GM12878 (cell line): ENCODE results near the gene CYTL1. TPM values are rescaled to one million over a fixed set of nuclear protein-coding genes. Genes with fewer than 3 reads are reported as not detected.

Experiments
- ATAC-seq: fragments of 200-7000 bp; cut with Tn5 transposase; 3 replicates; pipeline ENCODE4 v1.9.1; 2020; ENCODE audit warnings: mild to moderate bottlenecking, moderate library complexity
- BruUV-seq: library from RNA; stranded (reverse); fragments of 400-500 nt; replicated peaks from 2 replicates; lab custom pipeline; 2021; lab: Mats Ljungman, UMichigan
- CTCF ChIA-PET: fragments of 300-600 bp; sonication (Branson Sonifier 250); formaldehyde crosslinking; extraction: SDS; loops from one replicate; lab custom pipeline; 2021; ENCODE audit warnings: inconsistent platforms; lab: Yijun Ruan, JAX
- POLR2A ChIA-PET: fragments of 350-600 bp; formaldehyde crosslinking; extraction: SDS; loops from one replicate; lab custom pipeline; 2021; ENCODE audit warnings: inconsistent platforms; lab: Charles Lee
- RAD21 ChIA-PET: fragments of 300-600 bp; sonication (Branson Sonifier 250); formaldehyde crosslinking; loops from one replicate; lab custom pipeline; 2023; ENCODE audit warnings: antibody characterized with exemption; ENCODE audit not compliant: unreplicated experiment; lab: Charles Lee
- SMC1A ChIA-PET: fragments of 300-600 bp; sonication (Branson Sonifier 250); formaldehyde crosslinking; loops from one replicate; lab custom pipeline; 2023; ENCODE audit not compliant: unreplicated experiment, uncharacterized antibody; lab: Charles Lee
- DNase-seq: peaks from one replicate; pipeline ENCODE4 v3.0.0-alpha.2; 2011; ENCODE audit warnings: low read depth, low spot score
- FAIRE-seq: peaks from 3 replicates; lab custom pipeline; 2011; peaks lifted over from hg19 to GRCh38; lab: Jason Lieb, UNC
- H2AFZ ChIP-seq: 2 replicates; pipeline ENCODE4 v1.6.0; 2011; ENCODE audit warnings: low read depth, low read length, control low read depth; ENCODE audit not compliant: control insufficient read depth
- H3K27ac ChIP-seq: 2 replicates; pipeline ENCODE4 v1.5.1; 2011; ENCODE audit warnings: control low read depth; ENCODE audit not compliant: control insufficient read depth, insufficient read depth
- H3K27me3 ChIP-seq, 2 experiments: replicated peaks in 1 of 2; 2 replicates each; pipeline versions ENCODE4 v1.6.0 to v1.6.1; 2011; ENCODE audit warnings: low read length in 1 of 2; ENCODE audit not compliant: control insufficient read depth in 2 of 2, insufficient read depth in 2 of 2
- H3K36me3 ChIP-seq, 2 experiments: 2 replicates each; pipeline ENCODE4 v1.5.1; 2011; ENCODE audit warnings: low read length in 1 of 2; ENCODE audit not compliant: control insufficient read depth in 2 of 2, insufficient read depth in 2 of 2
- H3K4me1 ChIP-seq: 2 replicates; pipeline ENCODE4 v1.6.1; 2011; ENCODE audit warnings: mild to moderate bottlenecking, low read length, moderate library complexity, mixed read lengths; ENCODE audit not compliant: control insufficient read depth, insufficient read depth
- H3K4me2 ChIP-seq: 2 replicates; pipeline ENCODE4 v1.6.0; 2011; ENCODE audit warnings: control low read depth; ENCODE audit not compliant: control insufficient read depth, insufficient read depth
- H3K4me3 ChIP-seq: fragments of 200-600 bp; sonication (generic); 2 replicates; pipeline ENCODE4 v1.5.1; 2016
- H3K79me2 ChIP-seq: 2 replicates; pipeline ENCODE4 v1.6.0; 2011; ENCODE audit warnings: low read length; ENCODE audit not compliant: control insufficient read depth, insufficient read depth
- H3K9ac ChIP-seq: 2 replicates; pipeline ENCODE4 v1.8.0; 2011; ENCODE audit warnings: low read length, control low read depth, mixed read lengths; ENCODE audit not compliant: control insufficient read depth, insufficient read depth
- H3K9me3 ChIP-seq: replicated peaks from 3 replicates; pipeline ENCODE4 v1.5.1; 2011; ENCODE audit warnings: mild to moderate bottlenecking, low read length; ENCODE audit not compliant: control insufficient read depth, insufficient read depth
- H4K20me1 ChIP-seq: 2 replicates; pipeline ENCODE4 v1.6.0; 2011; ENCODE audit not compliant: control insufficient read depth, insufficient read depth
- ATF7 ChIP-seq: fragments of 450-650 bp; IDR thresholded peaks from 2 replicates; pipeline ENCODE4 v1.6.1; 2016; ENCODE audit warnings: low read depth, mild to moderate bottlenecking
- BMI1 ChIP-seq: fragments of 450-650 bp; IDR thresholded peaks from 2 replicates; pipeline ENCODE4 v1.6.1; 2016; ENCODE audit warnings: mild to moderate bottlenecking, moderate library complexity, borderline replicate concordance
- CREB1 ChIP-seq: IDR thresholded peaks from 2 replicates; pipeline ENCODE4 v1.6.1; 2012; ENCODE audit warnings: low read depth, mild to moderate bottlenecking, inconsistent platforms
- DPF2 ChIP-seq: fragments of 450-650 bp; IDR thresholded peaks from 2 replicates; pipeline ENCODE4 v1.6.1; 2017; ENCODE audit warnings: mild to moderate bottlenecking
- FOS ChIP-seq: IDR thresholded peaks from 3 replicates; pipeline ENCODE4 v1.6.1; 2011; ENCODE audit warnings: borderline replicate concordance; ENCODE audit not compliant: insufficient read length; ENCODE audit errors: extremely low read depth
- GABPA ChIP-seq: IDR thresholded peaks from 2 replicates; pipeline ENCODE4 v1.6.1; 2014; ENCODE audit warnings: antibody characterized with exemption, low read depth, mild to moderate bottlenecking, inconsistent platforms
- HDGF ChIP-seq: fragments of 450-650 bp; IDR thresholded peaks from 2 replicates; pipeline ENCODE4 v1.6.1; 2016; ENCODE audit warnings: antibody characterized with exemption
- KAT2A ChIP-seq: conservative IDR thresholded peaks from 2 replicates; pipeline ENCODE4 v1.6.1; 2011; ENCODE audit warnings: low read depth, low read length; ENCODE audit not compliant: control insufficient read depth
- MEF2A ChIP-seq: IDR thresholded peaks from 2 replicates; pipeline ENCODE4 v1.6.1; 2011; ENCODE audit warnings: low read depth, mild to moderate bottlenecking, low read length, moderate library complexity; ENCODE audit not compliant: insufficient read depth
- MTA3 ChIP-seq: IDR thresholded peaks from 2 replicates; pipeline ENCODE4 v1.6.1; 2012; ENCODE audit warnings: low read length, inconsistent platforms, borderline replicate concordance
- NKRF ChIP-seq: fragments of 450-650 bp; conservative IDR thresholded peaks from 2 replicates; pipeline ENCODE4 v1.6.1; 2017; ENCODE audit warnings: mild to moderate bottlenecking, moderate library complexity
- NR2C2 ChIP-seq: IDR thresholded peaks from 2 replicates; pipeline ENCODE4 v1.6.1; 2011; ENCODE audit warnings: borderline replicate concordance, low read depth; ENCODE audit not compliant: control insufficient read depth, insufficient read length
- PAX8 ChIP-seq: fragments of 450-650 bp; IDR thresholded peaks from 2 replicates; pipeline ENCODE4 v1.6.1; 2017; ENCODE audit warnings: mild to moderate bottlenecking, moderate library complexity
- SMC3 ChIP-seq: IDR thresholded peaks from 2 replicates; pipeline ENCODE4 v1.6.1; 2011; ENCODE audit warnings: low read length, improper control_type of control experiment, borderline replicate concordance
- SUPT20H ChIP-seq: IDR thresholded peaks from 2 replicates; pipeline ENCODE4 v1.6.1; 2011; ENCODE audit warnings: low read depth, mild to moderate bottlenecking, low read length, moderate library complexity, borderline replicate concordance; ENCODE audit not compliant: control insufficient read depth
- ZNF217 ChIP-seq: fragments of 450-650 bp; IDR thresholded peaks from 2 replicates; pipeline ENCODE4 v1.6.1; 2017; ENCODE audit warnings: antibody characterized with exemption, mild to moderate bottlenecking
- WGBS: methylation state at CpG from one replicate; pipeline ENCODE4 v1.1.6; 2016; ENCODE audit warnings: low lambda C conversion rate; ENCODE audit not compliant: insufficient replicate concordance, insufficient coverage; ENCODE audit errors: missing lambda C conversion rate; 5-methylcytosine and 5-hydroxymethylcytosine counted together
- in situ Hi-C: fragments of 300-500 bp; cut with MboI; formaldehyde crosslinking; loops from 9 replicates; pipeline ENCODE4 v1.14.3; 2018; ENCODE audit warnings: mixed read lengths
- intact Hi-C: fragments of 100-400 bp; cut with micrococcal nuclease; formaldehyde crosslinking; loops from one replicate; pipeline ENCODE4 v1.14.2; 2022; ENCODE audit not compliant: unreplicated experiment
- polyA plus RNA-seq, 11 experiments: library from polyadenylated mRNA; depleted of rRNA in 4 of 11; unstranded in 6 of 11; stranded (reverse) in 5 of 11; fragments of >200 nt; fragmentation: Nextera tagmentation in 4 of 11; fragmentation: Illumina TruSeq in 1 of 11; extraction: Ambion mirVana in 4 of 11; extraction: Trizol in 1 of 11; gene quantifications; 1 replicate in 1 of 11; 2 replicates in 10 of 11; pipeline versions ENCODE4 v1.2.1 to v1.2.3, GENCODE V29; 2011 to 2016; ENCODE audit warnings: inconsistent platforms in 2 of 11, missing spikeins in 2 of 11, low read depth in 1 of 11
- total RNA-seq, 4 experiments: library from RNA; depleted of rRNA in 3 of 4; stranded (reverse); fragments of >200 nt in 3 of 4; fragmentation: Illumina TruSeq in 1 of 4; extraction: Trizol in 1 of 4; gene quantifications; 2 replicates each; pipeline versions ENCODE4 v1.2.1 to v1.2.3, GENCODE V29; 2013 to 2021

CYTL1 gene
- total and polyA plus RNA-seq, 10 of the 15 experiments (the other 5 are each of a cell fraction or from before 2014, with no cell fraction given) = not detected

DNA sequence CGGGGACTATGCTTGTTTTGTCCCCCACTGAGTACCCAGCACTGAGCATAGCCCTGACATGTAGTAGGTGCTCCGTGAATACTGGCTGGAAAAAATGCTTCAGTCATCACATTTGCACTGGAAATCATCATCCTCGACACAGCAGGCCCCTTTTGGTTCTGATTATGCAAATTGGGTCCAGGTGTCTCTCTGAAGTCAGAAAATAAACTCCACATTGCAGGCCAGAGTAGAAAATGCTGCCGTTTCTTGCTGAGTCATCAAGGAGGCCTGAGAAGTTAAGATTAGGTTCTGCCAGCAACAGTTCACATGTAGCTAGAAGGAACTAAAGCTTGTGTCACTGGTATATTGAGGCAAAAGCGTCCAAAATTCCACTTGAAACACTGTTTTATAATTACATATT lies 17.0 kb upstream of the CYTL1 start:
- DNase-seq (no peak), ATAC-seq (no peak), FAIRE-seq (no peak)
- Histone ChIP-seq H3K79me2 (no peaks in the 10 kb centered on the region), H3K36me3 (no peaks in the 10 kb centered on the region), H2AFZ (peak overlapping the region; percentile 47), H3K9me3 (no peaks in the 10 kb centered on the region), H3K27ac (no peak overlapping the region), H3K4me2 (0 out of 2 replicates have a peak overlapping the region, but pooled peaks have one; percentile 3), H3K9ac (no peak overlapping the region), H3K27me3 (0 out of 4 replicates have a peak, but pooled peaks cover 0 to 3% of the 10 kb centered on the region in 2 experiments), H3K4me1 (peaks cover 2% of the 10 kb centered on the region; the same call in 1 of the 2 replicates), H4K20me1 (no peaks in the 10 kb centered on the region), H3K4me3 (no peak overlapping the region)
- WGBS = 4% methylated on average over 5 of the region's 5 CpGs
- BruUV-seq = no TSS peak
- ChIA-PET RAD21 (no interaction called here), SMC1A (interaction anchor here (0.6 kb wide), 2 partner anchors 88 to 688 kb away, joined by 3 read pairs; no protein-coding TSS in a partner anchor), POLR2A (no interaction called here), CTCF (no interaction called here)
- no peak for TF ChIP-seq DPF2
- no peak for TF ChIP-seq MEF2A
- no peak for TF ChIP-seq ATF7
- no peak for TF ChIP-seq FOS
- no peak for TF ChIP-seq KAT2A
- no peak for TF ChIP-seq SUPT20H
- TF ChIP-seq MTA3 = no peak
- no peak for TF ChIP-seq SMC3
- no peak for TF ChIP-seq ZNF217
- no peak for TF ChIP-seq GABPA
- TF ChIP-seq NR2C2 = no peak
- TF ChIP-seq CREB1 = no peak
- TF ChIP-seq HDGF = no peak
- TF ChIP-seq PAX8 = no peak
- no peak for TF ChIP-seq NKRF
- no peak for TF ChIP-seq BMI1
- in situ Hi-C loops = no loop called here
- intact Hi-C loops = no loop called here
